Measurements from ENCODE around the gene PGLYRP1.

GRCh38 chr19:46069806-46070341 lies 47.0 kb upstream of the PGLYRP1 start:
- no peak for TF ChIP-seq RAD21 (IDR thresholded peaks at IDR 0.05; ENCODE audit: low read length)
- TF ChIP-seq POLR2AphosphoS5 (IDR thresholded peaks at IDR 0.05; ENCODE audit: low read depth, low read length), result no peak
- no peak for TF ChIP-seq CTCF (IDR thresholded peaks at IDR 0.05)
- TF ChIP-seq TCF12 (IDR thresholded peaks at IDR 0.05), result peak; percentile 55
- no peak for TF ChIP-seq USF2 (IDR thresholded peaks at IDR 0.05; ENCODE audit: borderline replicate concordance, low read depth, low read length)
- TF ChIP-seq SIN3A (IDR thresholded peaks at IDR 0.05; ENCODE audit: borderline replicate concordance, low read depth, low read length), result no peak
- TF ChIP-seq ELF1 (IDR thresholded peaks at IDR 0.05), result no peak
- no peak for TF ChIP-seq CHD2 (IDR thresholded peaks at IDR 0.05; ENCODE audit: low read length, partially characterized antibody)
- no peak for TF ChIP-seq REST (IDR thresholded peaks at IDR 0.05; ENCODE audit: low read depth, low read length)
- TF ChIP-seq EP300 (IDR thresholded peaks at IDR 0.05; ENCODE audit: borderline replicate concordance in 1 of 2, low read depth in 1 of 2, low read length in 1 of 2), result peak in 1 of 2 experiments; percentile 52; a peak in 1 of 4 replicates
- TF ChIP-seq MAX (IDR thresholded peaks at IDR 0.05; ENCODE audit: low read depth), result no peak
- TF ChIP-seq EZH2phosphoT487 (IDR thresholded peaks at IDR 0.05; ENCODE audit: borderline replicate concordance, low read depth), result no peak
